K562 (cell line): ENCODE data around the gene NFAM1. TPM values are rescaled to one million over a fixed set of nuclear protein-coding genes. Genes with fewer than 3 reads are reported as not detected.

Experiments
- ARID1B ChIP-seq: fragments of 450-650 bp; IDR thresholded peaks from 2 replicates; pipeline ENCODE4 v1.6.1; 2016; ENCODE audit warnings: antibody characterized with exemption, mild to moderate bottlenecking, inconsistent platforms
- CBFA2T2 ChIP-seq: fragments of 450-650 bp; conservative IDR thresholded peaks from 2 replicates; pipeline ENCODE4 v1.6.1; 2017; ENCODE audit warnings: mild to moderate bottlenecking
- CHD2 ChIP-seq: IDR thresholded peaks from 2 replicates; pipeline ENCODE4 v1.6.1; 2011; ENCODE audit warnings: low read depth, low read length
- KDM4B ChIP-seq, 2 experiments: fragments of 450-650 bp in 1 of 2; sonication (generic) in 1 of 2; IDR thresholded peaks; 2 replicates each; pipeline ENCODE4 v1.6.1; 2016 to 2017; ENCODE audit warnings: borderline replicate concordance in 2 of 2, antibody characterized with exemption in 1 of 2, low read depth in 1 of 2, mild to moderate bottlenecking in 1 of 2
- MECOM ChIP-seq: fragments of 250-450 bp; sonication (Bioruptor Pico); IDR thresholded peaks from 2 replicates; pipeline ENCODE4 v1.8.0; 2022; ENCODE audit warnings: inconsistent platforms
- MEF2D ChIP-seq: conservative IDR thresholded peaks from 2 replicates; pipeline ENCODE4 v1.6.1; 2016; ENCODE audit warnings: low read depth, missing genetic modification characterization, missing compliant biosample characterization
- MTA2 ChIP-seq: fragments of 450-650 bp; IDR thresholded peaks from 2 replicates; pipeline ENCODE4 v1.6.1; 2016; ENCODE audit warnings: low read depth
- NCOA2 ChIP-seq, 2 experiments: fragments of 450-650 bp; IDR thresholded peaks; 2 replicates each; pipeline ENCODE4 v1.6.1; 2018; ENCODE audit warnings: mild to moderate bottlenecking in 2 of 2, moderate library complexity in 1 of 2; ENCODE audit not compliant: partially characterized antibody in 2 of 2
- SMARCC2 ChIP-seq: fragments of 450-650 bp; IDR thresholded peaks from 2 replicates; pipeline ENCODE4 v1.6.1; 2017; ENCODE audit warnings: antibody characterized with exemption, moderate library complexity, mild to moderate bottlenecking, low read depth
- SMARCE1 ChIP-seq: fragments of 450-650 bp; IDR thresholded peaks from 2 replicates; pipeline ENCODE4 v1.7.1; 2016; ENCODE audit warnings: mild to moderate bottlenecking
- TRIM24 ChIP-seq, 2 experiments: fragments of 450-650 bp; IDR thresholded peaks; 2 replicates each; pipeline ENCODE4 v1.6.1; 2016
- ZBTB1 ChIP-seq: sonication (generic); formaldehyde crosslinking; IDR thresholded peaks from 2 replicates; pipeline ENCODE4 v1.8.1; 2023; ENCODE audit warnings: missing genetic modification reagents, low read depth, mild to moderate bottlenecking, borderline replicate concordance
- ZC3H8 ChIP-seq: fragments of 450-650 bp; IDR thresholded peaks from 2 replicates; pipeline ENCODE4 v1.6.1; 2017
- ZNF785 ChIP-seq: fragments of 250-450 bp; sonication (Bioruptor Pico); IDR thresholded peaks from 2 replicates; pipeline ENCODE4 v1.4.0; 2020; ENCODE audit warnings: mild to moderate bottlenecking
- polyA plus RNA-seq, 8 experiments: library from polyadenylated mRNA; depleted of rRNA in 4 of 8; stranded (reverse) in 5 of 8; unstranded in 3 of 8; fragments of >200 nt; fragmentation: Nextera tagmentation in 2 of 8; fragmentation: Illumina TruSeq in 1 of 8; extraction: Ambion mirVana in 2 of 8; extraction: Trizol in 1 of 8; gene quantifications; 2 replicates each; pipeline versions ENCODE4 v1.2.1 to v1.2.3, GENCODE V29; 2011 to 2014; ENCODE audit warnings: inconsistent platforms in 1 of 8, missing spikeins in 1 of 8
- total RNA-seq, 7 experiments: library from RNA; depleted of rRNA in 6 of 7; stranded (reverse); fragments of >200 nt in 6 of 7; fragmentation: Illumina TruSeq in 2 of 7; extraction: Trizol in 2 of 7; gene quantifications; 2 replicates each; pipeline versions ENCODE4 v1.2.1 to v1.2.3, GENCODE V29; 2011 to 2021; ENCODE audit warnings: low replicate concordance in 1 of 7
- TF ChIP-seq, protein P1 (sequence below), 2 experiments: fragments of 450-650 bp; IDR thresholded peaks; 2 replicates each; pipeline ENCODE4 v1.6.1; 2018; ENCODE audit warnings: mild to moderate bottlenecking in 2 of 2, low read depth in 1 of 2; ENCODE audit not compliant: partially characterized antibody in 2 of 2
- TF ChIP-seq, protein P2 (sequence below): fragments of 200-800 bp; sonication (Bioruptor generic); IDR thresholded peaks from 2 replicates; pipeline ENCODE4 v1.6.1; 2017; ENCODE audit warnings: missing genetic modification characterization, missing compliant biosample characterization
- TF ChIP-seq, protein P3 (sequence below): fragments of 450-650 bp; IDR thresholded peaks from 2 replicates; pipeline ENCODE4 v1.6.1; 2016; ENCODE audit warnings: low read depth

Gene NFAM1
- total and polyA plus RNA-seq, 9 of the 15 experiments (the other 6 are each of a cell fraction or from before 2014, with no cell fraction given), result 0.01 to 0.18 (median 0.03) TPM; not detected in 5

DNA sequence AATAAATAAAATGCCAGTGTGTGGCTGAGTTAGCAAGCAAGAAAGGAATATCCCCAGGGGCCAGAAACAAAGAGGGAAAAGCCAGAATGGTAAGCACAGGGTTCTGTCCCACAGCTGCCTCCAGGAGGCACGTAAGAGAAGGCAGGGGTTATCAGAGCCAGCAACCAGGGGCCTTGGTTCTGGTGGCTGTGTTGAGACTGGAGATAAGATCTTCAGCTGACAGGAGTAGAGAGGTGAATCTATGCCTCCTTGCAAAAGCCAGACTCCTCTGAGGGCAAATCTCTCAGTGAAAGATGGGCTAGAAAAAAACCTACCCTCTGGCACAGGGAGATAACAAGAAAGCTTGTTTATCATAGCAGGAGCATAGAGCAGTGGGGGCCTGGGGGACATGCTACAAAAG lies 29.8 kb upstream of the NFAM1 start (continued):
- TF ChIP-seq SMARCC2 (0 out of 2 replicates have a peak, but pooled peaks have one; percentile 43), MTA2 (peak; percentile 95), ZC3H8 (no peak), TRIM24 (IDR thresholded peaks at IDR 0.05) (peak; percentile 90 to 92), MEF2D (tag) (0 out of 2 replicates have a peak, but pooled peaks have one; percentile 26), CBFA2T2 (peak; percentile 96), KDM4B (IDR thresholded peaks at IDR 0.05; ENCODE audit: borderline replicate concordance in 2 of 2, low read depth in 1 of 2) (no peak), SMARCE1 (peak; percentile 84), ZBTB1 (no peak), CHD2 (no peak), NCOA2 (IDR thresholded peaks at IDR 0.05; ENCODE audit: partially characterized antibody in 2 of 2) (no peak), ARID1B (peak; percentile 96), ZNF785 (CRISPR knock-in tag) (no peak), MECOM (CRISPR knock-in tag) (no peak)
- TF ChIP-seq, protein P1, sequence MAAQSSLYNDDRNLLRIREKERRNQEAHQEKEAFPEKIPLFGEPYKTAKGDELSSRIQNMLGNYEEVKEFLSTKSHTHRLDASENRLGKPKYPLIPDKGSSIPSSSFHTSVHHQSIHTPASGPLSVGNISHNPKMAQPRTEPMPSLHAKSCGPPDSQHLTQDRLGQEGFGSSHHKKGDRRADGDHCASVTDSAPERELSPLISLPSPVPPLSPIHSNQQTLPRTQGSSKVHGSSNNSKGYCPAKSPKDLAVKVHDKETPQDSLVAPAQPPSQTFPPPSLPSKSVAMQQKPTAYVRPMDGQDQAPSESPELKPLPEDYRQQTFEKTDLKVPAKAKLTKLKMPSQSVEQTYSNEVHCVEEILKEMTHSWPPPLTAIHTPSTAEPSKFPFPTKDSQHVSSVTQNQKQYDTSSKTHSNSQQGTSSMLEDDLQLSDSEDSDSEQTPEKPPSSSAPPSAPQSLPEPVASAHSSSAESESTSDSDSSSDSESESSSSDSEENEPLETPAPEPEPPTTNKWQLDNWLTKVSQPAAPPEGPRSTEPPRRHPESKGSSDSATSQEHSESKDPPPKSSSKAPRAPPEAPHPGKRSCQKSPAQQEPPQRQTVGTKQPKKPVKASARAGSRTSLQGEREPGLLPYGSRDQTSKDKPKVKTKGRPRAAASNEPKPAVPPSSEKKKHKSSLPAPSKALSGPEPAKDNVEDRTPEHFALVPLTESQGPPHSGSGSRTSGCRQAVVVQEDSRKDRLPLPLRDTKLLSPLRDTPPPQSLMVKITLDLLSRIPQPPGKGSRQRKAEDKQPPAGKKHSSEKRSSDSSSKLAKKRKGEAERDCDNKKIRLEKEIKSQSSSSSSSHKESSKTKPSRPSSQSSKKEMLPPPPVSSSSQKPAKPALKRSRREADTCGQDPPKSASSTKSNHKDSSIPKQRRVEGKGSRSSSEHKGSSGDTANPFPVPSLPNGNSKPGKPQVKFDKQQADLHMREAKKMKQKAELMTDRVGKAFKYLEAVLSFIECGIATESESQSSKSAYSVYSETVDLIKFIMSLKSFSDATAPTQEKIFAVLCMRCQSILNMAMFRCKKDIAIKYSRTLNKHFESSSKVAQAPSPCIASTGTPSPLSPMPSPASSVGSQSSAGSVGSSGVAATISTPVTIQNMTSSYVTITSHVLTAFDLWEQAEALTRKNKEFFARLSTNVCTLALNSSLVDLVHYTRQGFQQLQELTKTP (IDR thresholded peaks at IDR 0.05; ENCODE audit: low read depth in 1 of 2, partially characterized antibody in 2 of 2), result peak in 1 of 2 experiments; percentile 70
- TF ChIP-seq, protein P2, sequence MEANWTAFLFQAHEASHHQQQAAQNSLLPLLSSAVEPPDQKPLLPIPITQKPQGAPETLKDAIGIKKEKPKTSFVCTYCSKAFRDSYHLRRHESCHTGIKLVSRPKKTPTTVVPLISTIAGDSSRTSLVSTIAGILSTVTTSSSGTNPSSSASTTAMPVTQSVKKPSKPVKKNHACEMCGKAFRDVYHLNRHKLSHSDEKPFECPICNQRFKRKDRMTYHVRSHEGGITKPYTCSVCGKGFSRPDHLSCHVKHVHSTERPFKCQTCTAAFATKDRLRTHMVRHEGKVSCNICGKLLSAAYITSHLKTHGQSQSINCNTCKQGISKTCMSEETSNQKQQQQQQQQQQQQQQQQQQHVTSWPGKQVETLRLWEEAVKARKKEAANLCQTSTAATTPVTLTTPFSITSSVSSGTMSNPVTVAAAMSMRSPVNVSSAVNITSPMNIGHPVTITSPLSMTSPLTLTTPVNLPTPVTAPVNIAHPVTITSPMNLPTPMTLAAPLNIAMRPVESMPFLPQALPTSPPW, result peak; percentile 92
- TF ChIP-seq, protein P3, sequence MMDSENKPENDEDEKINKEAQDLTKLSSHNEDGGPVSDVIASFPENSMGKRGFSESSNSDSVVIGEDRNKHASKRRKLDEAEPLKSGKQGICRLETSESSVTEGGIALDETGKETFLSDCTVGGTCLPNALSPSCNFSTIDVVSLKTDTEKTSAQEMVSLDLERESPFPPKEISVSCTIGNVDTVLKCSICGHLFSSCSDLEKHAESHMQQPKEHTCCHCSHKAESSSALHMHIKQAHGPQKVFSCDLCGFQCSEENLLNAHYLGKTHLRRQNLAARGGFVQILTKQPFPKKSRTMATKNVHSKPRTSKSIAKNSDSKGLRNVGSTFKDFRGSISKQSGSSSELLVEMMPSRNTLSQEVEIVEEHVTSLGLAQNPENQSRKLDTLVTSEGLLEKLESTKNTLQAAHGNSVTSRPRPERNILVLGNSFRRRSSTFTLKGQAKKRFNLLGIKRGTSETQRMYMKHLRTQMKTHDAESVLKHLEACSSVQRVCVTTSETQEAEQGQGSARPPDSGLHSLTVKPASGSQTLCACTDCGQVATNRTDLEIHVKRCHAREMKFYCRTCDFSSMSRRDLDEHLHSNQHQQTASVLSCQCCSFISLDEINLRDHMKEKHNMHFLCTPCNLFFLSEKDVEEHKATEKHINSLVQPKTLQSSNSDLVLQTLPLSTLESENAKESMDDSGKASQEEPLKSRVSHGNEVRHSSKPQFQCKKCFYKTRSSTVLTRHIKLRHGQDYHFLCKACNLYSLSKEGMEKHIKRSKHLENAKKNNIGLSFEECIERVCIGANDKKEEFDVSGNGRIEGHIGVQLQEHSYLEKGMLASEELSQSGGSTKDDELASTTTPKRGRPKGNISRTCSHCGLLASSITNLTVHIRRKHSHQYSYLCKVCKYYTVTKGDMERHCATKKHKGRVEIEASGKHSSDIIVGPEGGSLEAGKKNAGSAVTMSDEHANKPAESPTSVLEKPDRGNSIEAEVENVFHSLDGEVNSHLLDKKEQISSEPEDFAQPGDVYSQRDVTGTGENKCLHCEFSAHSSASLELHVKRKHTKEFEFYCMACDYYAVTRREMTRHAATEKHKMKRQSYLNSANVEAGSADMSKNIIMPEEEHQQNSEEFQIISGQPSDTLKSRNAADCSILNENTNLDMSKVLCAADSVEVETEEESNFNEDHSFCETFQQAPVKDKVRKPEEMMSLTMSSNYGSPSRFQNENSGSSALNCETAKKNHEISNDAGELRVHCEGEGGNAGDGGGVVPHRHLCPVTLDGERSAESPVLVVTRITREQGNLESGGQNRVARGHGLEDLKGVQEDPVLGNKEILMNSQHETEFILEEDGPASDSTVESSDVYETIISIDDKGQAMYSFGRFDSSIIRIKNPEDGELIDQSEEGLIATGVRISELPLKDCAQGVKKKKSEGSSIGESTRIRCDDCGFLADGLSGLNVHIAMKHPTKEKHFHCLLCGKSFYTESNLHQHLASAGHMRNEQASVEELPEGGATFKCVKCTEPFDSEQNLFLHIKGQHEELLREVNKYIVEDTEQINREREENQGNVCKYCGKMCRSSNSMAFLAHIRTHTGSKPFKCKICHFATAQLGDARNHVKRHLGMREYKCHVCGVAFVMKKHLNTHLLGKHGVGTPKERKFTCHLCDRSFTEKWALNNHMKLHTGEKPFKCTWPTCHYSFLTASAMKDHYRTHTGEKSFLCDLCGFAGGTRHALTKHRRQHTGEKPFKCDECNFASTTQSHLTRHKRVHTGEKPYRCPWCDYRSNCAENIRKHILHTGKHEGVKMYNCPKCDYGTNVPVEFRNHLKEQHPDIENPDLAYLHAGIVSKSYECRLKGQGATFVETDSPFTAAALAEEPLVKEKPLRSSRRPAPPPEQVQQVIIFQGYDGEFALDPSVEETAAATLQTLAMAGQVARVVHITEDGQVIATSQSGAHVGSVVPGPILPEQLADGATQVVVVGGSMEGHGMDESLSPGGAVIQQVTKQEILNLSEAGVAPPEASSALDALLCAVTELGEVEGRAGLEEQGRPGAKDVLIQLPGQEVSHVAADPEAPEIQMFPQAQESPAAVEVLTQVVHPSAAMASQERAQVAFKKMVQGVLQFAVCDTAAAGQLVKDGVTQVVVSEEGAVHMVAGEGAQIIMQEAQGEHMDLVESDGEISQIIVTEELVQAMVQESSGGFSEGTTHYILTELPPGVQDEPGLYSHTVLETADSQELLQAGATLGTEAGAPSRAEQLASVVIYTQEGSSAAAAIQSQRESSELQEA, result no peak
